HG03095 (cell line): ENCODE measurements around the gene DENND4A.
A peak's percentile ranks its signal among the peaks of the same experiment; 100 is the strongest.
"Not testable (repeated sequence)": the region's sequence is repeated elsewhere in the genome, so short reads cannot be mapped to it uniquely, and the experiment has no call there.

Experiments used
- ATAC-seq: cut with Tn5 transposase; IDR thresholded peaks from one replicate; pipeline ENCODE4 v1.9.1; 2021; ENCODE audit warnings: moderate library complexity; ENCODE audit not compliant: unreplicated experiment

Gene DENND4A

DNA sequence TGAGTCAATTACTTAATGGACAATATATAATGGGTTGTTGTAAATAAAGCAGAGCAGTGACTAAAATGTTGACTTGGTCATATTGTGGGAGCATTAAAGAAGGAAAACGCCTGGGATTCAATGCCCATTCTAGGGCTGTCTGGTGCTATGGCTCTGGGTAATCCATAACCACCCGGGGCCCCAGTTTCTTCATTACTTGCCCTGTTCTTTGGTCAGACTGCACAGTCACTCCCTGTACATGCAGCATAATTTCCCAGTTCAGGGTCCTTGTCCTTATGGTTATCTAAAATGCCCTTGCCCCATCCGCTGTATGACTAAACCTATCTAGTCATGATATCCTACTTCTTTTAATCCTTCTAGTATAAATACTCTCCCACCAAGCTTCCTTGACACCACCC is 27.5 kb upstream of the DENND4A start:
- ATAC-seq, result no peak

DNA sequence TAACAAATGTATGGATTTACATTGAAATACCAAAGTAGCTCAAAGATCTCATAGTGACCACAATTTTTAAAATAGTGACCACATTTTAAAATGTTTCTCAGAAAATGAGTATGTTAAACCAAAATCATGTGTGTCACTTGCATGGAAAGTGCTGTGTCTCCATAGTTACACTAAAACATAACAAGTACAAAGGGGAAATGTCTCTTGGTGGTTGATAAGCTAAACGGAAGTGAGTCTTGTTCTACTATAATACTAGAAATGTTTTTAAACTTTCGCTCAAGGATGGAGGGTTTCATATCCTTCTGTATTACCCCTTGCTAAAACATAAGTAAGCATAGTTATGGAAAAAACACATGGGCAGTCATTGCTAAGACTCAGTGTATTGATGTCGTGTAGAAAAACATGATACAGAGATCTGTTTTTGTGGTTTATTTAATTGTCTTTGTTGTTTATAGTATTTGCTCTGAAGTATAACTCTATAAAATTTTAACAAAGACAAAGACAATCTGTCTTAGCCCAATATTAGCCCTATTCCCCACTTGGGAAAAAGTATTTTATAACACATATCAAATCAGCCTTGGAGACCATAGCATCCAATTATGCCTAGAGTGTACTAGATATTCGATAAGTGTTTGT is 27.0 kb upstream of the DENND4A start:
- peak; percentile 58 for ATAC-seq

DNA sequence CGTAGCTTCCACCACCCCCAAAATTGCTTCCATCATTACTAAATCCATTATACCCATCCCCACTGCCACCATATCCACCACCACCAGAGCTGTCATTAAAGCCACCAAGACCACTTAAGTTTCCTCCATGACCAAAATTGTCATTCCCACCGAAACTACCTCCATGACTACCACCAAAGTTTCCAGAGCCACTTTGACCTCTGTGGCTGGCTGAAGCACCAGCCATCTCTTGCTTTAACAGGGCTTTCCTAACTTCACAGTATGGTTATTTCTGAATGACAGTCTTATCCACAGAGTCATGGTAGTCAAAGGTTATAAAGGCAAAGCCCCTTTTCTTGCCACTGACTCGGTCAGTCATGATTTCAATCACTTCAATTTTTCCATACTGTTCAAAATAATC is 24.3 kb upstream of the DENND4A start:
- ATAC-seq, result no peak

DNA sequence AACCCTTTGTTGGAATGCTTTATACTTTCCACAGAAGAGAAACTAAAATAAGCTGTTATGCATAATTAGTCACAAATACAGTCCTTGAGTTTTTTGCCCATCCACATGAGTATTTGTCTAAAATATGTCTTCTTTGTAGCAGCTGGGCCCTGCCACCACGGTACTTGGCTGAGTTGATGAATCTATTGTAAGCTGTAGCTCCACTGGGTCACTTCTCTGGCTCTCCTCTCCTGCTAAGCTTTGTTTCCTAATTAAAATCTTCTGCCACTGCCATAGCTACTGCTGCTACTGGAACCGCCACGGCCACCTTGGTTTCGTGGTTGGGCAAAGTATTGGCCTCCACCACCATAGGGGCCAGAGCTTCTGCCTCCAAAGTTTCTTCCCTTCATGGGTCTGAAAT is 23.9 kb upstream of the DENND4A start:
- ATAC-seq, result not testable (repeated sequence)

DNA sequence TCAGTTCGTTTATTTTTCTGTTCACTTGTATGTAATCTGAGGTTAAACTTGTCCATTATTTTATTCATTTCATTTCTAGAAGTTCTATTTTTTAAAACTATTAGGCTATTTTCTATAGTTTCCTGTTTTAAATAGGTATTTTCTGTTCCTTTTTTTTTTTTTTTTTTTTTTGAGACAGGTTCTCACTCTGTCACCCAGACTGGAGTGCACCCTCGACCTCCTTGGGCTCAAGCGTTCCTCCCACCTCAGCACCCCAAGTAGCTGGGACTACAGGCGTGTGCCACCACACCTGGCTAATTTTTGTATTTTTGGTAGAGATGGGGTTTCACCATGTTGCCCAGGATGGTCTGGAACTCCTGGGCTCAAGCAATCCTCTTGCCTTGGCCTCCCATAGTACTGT is 22.2 kb upstream of the DENND4A start:
- ATAC-seq, result not testable (repeated sequence)

DNA sequence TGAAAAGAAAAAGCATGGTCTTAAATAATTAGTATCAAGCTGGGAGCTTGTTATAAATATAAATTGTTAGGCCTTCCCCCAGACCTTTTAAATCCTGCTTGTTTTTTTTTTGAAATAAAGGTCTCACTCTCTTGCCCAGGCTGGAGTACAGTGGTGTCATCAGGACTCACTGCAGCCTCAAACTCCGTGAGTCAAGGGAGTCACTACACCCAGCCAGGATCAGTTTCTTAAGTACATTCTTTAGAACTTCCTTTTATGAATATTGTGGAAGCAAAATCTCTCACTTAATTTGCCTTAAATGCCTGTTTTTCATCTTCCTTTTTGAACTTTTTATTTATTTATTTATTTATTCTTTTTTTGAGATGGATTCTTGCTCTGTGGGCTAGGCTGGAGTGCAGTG is 20.8 kb upstream of the DENND4A start:
- ATAC-seq, result no peak

DNA sequence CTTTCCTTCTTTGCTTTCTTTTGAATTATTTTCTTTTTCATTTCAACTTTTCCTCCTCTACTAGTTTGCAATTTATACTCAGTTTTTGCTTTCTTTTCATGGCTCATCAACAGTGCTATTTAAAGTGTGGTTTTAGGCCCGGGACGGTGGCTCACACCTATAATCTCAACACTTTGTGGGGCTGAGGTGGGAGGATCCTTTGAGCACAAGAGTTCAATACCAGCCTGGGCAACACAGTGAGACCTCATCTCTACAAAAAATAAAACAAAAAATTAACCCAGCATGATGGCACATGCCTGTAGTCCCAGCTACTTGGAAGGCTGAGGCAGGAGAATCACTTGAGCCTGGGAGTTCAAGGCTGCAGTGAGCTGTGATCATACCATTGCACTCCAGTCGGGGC is 20.4 kb upstream of the DENND4A start:
- no peak for ATAC-seq

DNA sequence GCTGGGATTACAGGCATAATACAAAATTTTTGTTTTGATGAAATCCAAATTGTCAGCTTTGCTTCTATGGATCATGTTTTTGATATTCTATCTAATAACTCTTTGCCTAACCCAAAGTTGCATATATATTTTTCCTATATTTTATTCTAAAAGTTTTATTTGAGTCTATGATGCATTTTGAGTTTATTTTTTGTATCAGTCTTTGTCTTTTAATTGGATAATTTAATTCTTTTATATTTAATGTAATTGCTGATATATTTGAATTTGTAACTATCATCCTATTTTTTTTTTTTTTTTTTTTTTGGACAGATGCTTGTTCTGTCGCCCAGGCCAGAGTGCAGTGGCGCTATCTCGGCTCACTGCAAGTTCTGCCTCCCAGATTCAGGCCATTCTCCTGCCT is 19.7 kb upstream of the DENND4A start:
- no peak for ATAC-seq

DNA sequence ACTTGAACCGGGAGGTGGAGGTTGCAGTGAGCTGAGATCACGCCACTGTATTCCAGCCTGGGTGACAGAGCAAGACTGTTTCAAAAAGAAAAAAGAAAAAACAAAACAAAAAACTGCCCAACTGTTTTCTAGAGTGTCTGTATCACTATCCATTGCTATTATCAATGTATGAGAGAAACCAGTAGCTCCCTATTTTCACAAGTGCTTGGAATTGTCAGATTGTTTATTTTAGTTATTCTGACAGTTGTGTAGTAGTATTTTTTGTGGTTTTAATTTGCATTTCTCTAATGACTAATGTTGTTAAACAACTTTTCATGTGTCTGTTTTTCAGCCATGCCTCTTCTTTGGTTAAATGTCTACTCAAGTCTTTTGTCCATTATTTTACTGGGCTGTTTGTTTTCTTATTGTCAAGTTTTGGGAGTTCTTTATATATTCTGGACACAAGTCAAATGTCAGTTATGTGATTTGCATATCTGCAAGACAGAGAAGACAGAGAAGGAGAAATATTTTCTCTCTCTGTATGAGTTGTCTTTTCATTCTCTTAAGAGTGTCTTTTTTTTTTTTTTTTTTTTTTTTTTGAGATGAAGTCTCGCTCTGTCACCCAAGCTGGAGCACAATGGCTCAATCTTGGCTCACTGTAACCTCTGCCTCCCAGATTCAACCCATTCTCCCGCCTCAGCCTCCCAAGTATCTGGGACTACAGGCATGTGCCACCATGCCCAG is 19.1 kb upstream of the DENND4A start:
- ATAC-seq, result not testable (repeated sequence)

DNA sequence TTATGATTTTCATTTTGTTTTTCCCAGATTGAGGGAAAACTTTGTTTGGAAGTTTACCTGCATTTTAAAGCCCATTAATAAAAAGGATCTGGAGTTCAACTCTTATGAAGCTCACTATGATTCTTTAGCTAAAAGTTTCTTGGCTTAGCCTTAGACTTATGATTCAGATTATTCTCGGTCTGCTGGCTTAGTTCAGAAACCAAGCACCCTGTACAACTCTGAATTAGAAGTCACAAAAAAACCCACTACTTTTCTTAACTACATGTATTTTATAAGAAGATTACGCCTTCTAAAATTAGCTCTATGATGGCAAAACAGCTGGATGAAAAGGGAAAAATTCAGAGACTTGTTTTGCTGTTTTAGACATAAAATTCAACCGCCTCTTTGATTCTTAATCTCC is 14.3 kb upstream of the DENND4A start:
- ATAC-seq, result no peak

DNA sequence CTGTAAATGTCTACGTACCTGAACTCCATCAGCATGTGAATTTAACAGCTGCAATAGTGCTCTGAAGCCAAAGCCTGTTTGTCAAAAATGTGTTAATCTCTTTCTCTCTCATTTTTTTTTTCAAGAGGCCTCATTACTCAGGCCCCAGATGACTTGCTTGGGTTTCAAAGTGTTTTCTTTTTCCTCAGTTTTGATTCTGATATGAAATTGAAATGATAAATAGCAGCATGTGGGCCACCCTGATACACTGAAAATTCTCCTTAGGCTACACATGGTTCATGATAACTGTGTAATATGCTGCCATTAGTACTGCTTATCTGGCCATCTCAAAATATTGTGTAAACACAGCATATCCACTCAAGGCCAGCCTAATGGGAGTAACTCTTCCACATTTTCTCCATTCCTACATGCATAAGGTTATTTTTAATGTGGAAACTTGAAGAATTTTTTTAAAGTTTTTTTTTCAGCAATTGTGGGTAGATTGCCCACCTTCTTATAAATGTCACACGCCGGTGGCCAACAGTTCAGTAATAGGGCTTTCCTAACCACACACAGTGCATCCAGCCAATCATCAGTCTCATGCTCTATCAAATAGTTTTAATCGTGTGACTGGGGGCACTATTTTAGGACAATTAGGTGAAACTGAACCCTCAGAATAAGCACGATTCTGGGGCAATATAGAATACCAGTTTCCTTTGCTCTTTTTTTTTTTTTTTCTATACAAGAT is 13.1 kb upstream of the DENND4A start:
- ATAC-seq, result no peak

DNA sequence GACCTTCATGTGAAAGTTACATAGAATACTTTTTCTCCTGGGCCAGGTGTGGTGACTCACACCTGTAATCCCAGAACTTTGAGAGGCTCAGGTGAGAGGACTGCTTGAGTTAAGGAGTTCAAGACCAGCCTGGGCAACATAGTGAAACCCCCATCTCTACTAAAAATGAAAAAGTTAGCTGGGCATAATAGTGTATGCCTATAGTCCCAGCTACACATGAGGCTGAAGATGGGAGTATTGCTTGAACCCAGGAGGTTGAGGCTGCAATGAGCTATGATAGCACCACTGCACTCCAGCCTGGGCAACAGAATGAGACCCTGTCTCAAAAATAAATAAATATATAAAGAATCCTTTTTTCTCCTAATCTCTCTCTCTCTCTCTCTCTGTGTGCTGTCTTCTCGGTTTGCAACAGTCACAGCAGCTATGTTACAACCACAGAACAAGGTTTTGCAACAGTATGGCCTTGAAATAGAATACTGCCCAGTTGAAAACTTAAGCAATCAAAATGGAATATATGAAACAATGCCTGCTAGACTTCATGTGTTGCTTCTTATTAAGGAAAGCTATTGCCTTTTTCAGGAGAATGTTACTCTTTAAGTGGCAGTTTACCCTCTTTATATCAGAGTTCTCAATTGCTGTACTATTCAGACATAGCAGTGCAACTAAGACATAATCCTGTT is 12.3 kb upstream of the DENND4A start:
- ATAC-seq, result no peak

DNA sequence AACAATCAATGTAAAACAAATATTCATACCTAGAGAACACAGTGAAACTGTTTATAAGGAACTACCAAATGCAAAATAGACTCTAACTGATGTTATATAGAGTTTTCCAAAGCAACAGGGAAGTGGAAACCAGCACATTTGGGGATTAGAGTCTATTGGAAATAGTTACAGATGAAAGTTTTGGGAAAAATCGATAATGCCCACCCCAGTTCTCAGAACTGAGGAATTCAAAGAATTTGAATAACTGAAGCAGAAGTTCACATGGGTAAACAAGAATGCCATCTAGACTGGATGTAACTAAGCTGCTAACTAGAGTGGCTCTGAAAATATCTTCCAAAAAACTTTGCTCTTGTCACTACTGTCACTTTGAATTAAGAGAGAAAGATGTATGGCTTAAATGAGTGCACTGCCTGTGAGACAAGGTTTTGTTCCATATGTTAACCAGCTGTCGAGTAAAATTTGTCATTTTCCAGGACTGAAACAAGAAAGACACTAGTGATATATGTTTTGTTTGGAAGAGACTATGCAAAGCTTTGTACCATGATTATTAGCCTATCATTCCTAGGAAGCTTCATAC is 9.2 kb upstream of the DENND4A start:
- no peak for ATAC-seq

DNA sequence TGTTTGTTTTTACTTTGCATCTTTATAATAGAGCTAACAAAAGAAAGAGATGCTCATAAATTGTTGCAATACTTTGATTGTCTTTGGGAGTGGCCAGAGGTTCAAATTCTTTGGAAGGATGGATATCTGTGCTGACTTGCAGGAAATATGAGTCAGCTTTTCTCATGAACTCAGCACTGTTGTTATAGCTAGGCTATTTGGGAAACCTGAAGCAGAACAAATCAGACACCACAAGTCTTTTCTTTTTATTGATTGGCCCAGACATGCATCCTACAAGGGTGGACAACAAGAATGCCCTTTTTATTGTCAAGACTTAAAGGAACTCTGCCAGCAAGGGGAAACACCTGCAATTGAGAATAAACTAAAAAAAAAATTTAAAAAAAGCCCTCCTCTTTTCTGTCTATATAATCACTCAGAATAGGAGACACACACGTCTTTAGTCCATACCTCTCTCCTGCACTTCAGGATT is 4.6 kb upstream of the DENND4A start:
- ATAC-seq, result no peak

DNA sequence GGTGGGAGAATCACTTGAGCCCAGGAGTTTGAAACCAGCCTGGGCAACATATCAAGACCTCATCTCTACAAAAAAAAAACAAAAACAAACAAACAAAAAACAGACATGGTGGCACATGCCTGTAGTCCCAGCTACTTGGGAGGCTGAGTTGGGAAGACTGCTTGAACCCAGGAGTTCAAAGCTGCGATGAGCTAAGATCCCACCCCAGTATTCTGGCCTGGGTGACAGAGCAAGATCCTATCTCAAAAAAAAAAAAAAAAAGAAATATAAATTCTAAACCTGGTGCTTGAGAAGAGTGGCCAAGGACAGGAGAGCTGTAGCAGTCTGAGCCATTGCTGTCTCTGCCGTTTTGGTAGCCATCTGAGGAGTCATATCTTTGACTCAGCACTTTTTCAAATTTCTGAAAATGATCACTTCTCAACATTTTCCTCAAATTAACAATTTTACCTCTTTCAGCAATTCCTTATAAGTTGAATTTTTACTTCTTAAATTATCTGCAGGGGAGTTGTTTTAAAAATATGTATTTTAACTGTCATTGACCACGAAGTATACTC is 3.6 kb upstream of the DENND4A start:
- no peak for ATAC-seq

DNA sequence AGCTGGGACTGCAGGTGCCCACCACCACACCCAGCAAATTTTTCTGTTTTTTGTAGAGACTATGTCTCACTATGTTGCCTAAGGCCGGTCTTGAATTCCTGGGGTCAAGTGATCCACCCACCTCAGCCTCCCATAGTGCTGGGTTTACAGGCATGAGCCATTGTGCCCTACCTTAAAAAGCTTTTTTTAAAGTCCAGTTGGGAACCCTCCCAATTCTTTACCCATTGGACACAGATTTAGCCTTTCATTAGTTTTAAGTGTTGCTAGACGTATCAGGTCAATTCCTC is 1.7 kb upstream of the DENND4A start:
- ATAC-seq, result no peak

DNA sequence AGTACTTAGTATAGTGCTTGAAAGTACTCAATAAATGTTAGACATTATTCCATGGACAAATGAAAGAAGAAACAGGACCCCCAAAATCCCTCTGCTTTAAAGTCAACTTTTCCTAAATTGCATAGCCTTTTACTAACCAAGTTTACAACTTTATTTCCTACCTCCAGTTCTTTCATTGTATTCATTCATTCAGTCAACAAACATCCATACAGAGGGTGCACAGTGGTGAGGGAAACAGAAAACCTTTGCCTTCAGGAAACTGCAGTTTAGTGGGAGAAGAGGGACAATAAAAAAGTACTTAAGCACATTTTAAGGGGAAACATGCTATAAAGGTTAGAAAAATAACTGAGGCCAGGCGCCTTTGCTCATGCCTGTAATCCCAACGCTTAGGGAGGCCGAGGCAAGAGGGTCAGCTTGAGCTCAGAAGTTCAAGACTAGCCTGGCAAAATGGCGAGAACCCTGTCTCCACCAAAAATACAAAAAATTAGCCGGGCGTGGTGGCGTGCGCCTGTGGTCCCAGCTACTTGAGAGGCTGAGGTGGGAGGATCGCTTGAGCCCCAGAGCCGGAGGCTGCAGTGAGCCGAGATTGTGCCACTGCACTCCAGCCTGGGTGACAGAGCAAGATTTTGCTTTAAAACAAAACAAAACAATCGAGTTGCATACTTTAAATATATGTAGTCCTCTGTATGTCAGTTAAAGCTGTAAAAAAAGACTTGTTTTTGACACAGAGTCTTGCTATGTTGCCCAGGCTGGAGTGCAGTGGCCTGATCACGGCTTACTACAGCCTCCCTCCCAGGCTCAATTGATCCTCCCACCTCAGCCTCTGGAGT is 1.1 kb upstream of the DENND4A start:
- no peak for ATAC-seq

DNA sequence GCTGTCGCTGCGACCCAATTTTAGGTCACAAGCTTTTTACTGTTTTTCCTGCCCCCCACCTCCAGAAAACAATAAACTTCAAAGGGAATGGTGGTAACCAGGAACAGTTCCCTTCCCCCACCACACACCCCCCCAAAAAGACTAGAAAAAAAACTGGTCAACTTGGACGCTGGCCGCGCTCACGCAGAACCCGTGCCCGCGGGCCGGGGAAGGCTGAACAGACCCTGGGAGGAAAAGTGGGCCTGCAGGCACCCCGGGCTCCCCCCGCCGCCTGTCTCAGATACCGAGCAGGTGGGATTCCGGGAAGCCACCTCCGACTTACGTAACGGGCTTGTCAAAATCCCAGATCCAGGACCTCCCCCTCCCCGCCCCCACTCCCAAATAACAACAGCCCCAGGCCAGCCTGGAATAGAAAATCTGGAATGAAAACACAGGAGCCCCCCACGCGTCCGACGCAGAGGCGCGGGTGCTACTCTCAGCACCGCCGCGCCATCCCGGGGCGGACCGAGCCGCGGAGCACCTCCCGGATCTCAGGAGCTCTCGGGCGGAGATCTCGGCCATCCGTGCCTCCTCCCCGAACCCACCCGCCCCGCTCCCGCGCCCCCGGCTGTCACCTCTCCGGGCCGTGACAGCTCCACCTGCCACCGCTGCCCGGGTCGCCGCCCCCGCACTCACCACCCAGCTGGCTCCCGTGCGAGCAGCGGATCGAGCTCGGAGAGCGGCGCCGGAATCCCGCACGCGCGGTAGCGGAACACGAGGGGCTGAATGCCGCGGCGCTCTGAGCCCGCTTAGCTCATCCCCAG is 557 bp downstream of the DENND4A start:
- ATAC-seq, result no peak

DNA sequence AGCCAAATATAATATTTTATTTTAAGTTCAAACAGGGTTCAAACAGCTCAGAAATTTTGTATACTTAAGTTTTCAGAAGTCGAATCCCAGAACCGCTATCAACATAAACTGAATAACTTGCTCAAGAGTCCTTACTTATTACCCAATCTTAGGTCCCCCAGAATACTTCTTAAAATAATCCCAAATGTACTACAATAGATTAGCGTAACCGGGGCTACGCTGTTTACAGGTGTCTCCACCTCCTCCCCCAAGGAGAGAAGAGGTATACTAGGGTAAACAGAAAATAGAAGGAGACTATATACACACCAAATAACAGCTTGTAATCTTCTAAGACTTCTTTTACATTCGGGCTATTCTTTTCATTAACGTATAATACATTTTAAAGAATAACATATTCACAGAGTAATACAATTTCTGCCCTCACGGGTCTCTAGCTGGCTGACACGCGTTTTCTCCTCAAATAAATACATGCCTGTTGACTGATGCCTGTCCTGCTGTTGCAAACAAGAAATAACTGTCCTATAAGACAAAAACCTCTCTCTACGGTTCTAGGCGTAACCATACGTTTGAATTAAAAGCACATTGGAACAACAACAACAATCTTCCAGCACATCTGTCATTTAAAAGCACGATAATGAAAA is 1.3 kb downstream of the DENND4A start:
- ATAC-seq, result no peak
